Iris pigment epithelial cell (primary cell): ENCODE measurements around the gene C1QTNF8.

ENCODE experiments used
- DNase-seq: peaks from one replicate; pipeline ENCODE4 v3.0.0-alpha.2; 2011; ENCODE audit warnings: low read depth

The C1QTNF8 gene

GRCh38 chr16:1060416-1061340, 35.4 kb downstream of the C1QTNF8 start:
- DNase-seq = no peak

GRCh38 chr16:1059310-1059709, 36.7 kb downstream of the C1QTNF8 start:
- DNase-seq = no peak

- DNase-seq = no peak
Observed at GRCh38 chr16:1058216-1058615, 37.8 kb downstream of the C1QTNF8 start.

GRCh38 chr16:1057252-1057932, 38.7 kb downstream of the C1QTNF8 start:
- no peak for DNase-seq

DNA sequence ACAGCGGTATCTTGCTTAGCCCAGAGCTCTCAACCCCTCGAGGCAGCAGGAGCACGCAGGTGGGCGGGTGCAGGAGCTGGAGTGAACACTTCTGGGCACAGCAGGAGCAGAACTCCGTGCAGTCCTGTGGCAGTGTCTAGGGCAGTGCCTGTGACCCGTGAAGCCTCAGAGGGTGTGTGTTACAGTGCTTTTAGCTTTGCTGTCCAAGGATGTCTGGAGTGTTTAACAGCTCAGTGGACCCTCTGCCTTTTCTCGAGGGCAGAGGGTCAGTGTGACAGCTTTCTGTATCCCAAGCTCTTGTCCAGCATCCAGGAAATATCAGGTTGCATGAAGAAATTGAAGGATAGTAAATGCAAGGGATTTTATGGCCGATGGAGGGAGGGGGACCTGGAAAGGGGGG, 39.8 kb downstream of the C1QTNF8 start:
- no peak for DNase-seq

- no peak for DNase-seq
Observed at GRCh38 chr16:1055557-1055924, 40.5 kb downstream of the C1QTNF8 start.

- DNase-seq = peak; percentile 49
Observed at GRCh38 chr16:1054660-1055556, 41.1 kb downstream of the C1QTNF8 start.

DNA sequence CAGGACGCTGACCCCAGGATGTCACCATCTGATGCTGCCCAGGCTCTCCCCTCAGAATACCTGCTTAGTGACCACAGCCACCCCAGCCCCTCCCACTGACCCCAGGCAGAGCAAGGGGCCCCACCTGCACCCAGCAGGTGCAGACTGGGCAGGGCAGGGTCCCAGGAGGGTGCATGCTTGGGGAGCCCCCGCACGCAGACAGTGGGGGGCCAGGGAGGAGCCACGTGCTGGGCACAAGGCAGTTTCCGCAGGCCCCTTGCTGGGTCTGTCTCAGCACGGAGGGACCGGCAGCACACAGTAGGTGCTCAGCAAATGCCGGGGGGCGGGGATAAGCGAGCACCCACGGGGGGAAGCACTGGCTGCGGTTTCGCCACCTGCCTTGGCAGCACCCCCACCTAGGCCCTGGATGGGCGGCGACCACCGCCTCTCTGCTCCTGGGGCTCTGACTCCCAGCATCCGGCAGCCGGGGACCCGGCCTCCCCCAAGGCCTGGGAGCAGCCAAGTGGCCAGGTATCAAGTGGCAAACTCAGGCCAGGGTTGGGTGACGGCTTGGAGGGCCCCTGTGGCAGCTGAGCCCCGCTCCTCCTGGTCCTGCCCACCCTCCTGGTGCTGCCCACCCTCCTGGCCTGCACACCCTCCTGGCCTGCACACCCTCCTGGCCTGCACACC, 42.2 kb downstream of the C1QTNF8 start:
- DNase-seq = no peak

DNA sequence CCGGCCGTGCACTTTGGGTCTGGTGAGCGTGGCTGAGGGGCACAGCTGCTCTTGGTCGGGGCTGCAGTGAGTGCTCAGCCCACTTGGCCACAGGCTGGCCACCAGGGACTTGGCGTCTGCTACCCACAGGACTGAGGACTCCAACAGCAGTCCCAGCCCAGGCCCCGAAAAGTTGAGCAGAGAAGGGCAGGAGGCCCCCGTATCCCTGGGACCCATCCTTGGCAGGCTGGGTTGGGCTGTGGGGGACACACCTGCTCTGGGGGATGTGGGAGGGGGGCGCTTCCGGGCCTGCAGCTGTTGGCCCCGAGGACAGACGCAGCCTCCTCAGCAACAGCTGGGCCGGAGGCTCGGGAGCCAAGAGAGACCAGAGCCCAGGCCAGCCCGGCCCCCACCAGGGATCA, 42.9 kb downstream of the C1QTNF8 start:
- DNase-seq = no peak

- no peak for DNase-seq
Observed at GRCh38 chr16:1052721-1053120, 43.3 kb downstream of the C1QTNF8 start.

DNA sequence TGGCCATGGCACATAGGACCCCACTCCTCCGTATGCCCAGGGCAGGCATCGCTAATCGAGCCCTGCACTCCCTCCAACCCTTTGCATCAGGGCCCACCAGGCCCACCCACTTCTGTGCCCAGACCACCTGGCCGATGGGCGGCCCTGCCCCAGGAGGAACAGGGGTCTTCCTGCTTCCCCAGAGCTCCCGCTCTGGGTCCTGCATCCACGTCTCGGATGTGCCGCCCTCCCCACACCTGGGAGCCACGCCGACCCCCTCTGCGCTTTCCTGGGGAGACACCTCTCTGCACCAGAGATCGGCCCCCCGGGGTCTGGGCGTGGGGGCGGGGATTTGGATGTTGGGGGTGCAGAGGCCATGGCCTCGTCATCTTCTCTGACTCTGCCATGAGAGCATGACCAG, 44.6 kb downstream of the C1QTNF8 start:
- DNase-seq = no peak

DNA sequence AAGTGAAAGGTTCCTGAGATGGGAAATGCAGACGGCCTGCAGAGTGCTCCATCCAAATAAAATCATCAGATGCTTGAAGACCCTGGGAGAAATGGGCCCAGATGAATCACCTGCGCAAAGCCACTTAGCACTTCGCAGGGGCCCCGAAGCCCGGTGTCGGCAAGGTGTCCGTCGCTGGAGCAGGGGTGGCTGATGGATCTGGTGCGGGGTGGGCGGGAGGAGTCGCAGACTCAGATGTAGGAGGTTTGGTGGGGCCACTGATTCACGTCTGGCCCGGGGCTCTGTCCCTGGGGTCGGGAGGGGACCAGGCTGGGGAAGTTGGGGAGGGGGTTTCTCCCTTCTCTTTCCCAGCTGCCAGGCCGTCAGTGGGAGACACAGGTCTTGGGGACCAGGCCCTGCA, 45.1 kb downstream of the C1QTNF8 start:
- no peak for DNase-seq

- no peak for DNase-seq
Observed at GRCh38 chr16:1050516-1050915, 45.5 kb downstream of the C1QTNF8 start.

GRCh38 chr16:1049976-1050247, 46.1 kb downstream of the C1QTNF8 start:
- DNase-seq = no peak

DNA sequence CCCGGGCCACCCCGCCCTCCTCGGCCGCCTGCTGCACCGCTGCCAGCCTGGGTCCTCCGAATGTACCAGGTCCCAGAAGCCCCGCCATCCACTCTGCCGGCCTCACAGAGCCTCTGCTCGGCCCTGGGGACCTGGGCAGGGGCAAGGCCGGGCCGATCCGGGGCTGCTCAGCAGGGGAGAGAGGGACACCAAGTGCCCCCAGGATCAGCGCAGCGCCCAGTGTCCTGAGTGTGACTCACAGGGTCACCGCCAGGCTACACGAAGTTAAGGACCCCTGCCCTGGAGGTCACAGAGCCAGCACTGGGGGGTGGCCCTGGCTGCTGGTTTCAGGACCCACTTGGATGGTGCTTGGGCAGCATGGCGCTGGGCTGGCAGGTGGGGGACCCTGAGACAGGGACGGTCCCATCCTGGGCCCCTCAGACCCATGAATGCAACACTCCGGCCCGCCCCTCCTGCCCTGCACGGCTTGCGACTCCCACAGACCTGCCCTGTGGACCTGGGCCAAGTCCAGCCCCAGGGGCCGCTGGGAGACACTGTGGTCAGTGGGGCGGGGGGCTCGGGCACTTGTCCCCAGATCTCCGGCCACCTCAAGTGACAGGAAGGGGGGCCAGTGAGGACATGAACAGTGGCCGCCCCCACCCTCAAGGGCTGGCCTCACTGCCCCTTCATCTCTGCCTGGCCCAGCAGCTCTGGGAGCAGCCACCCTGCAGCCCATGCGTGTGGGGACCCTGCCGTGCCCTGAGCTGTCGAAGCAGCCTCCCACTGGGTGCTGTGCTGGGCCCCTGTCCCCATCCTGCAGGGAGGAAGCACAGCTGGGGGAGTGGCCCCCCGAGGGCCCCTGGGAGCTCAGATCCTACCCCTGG, 46.7 kb downstream of the C1QTNF8 start:
- DNase-seq = no peak

DNA sequence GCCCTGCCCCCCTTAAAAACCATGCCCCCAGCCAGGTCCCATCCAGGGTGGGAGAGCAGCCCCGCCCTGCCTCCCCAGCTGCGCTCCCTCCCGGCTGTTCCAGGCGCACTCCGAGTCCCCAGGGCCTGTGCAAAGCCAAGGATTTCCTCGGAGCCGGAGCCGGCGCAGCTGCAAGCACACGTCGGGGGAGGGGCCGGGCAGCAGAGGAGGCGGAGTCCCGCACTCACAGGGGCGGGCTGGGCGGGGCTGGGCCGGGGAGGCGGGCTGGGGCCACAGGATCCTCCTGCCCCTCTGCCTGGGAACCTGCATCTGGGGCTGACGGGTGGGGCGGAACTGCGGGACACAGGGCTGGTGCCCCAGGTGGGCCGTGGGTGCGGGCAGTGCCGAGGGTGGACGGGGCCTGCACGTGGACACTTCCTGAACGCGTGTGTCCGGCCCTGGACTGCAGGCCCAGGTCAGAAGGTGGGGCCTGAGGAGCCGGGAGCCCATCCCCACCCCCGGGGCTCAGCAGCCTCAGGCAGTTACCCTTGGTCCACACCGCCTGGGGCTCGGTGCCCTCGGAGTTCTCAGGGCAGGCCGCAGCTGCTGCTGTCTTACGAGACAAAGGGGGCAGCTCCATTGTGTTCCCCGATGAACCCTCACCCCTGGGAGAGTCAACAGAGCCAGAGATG, 47.5 kb downstream of the C1QTNF8 start:
- DNase-seq = peak; percentile 63

DNA sequence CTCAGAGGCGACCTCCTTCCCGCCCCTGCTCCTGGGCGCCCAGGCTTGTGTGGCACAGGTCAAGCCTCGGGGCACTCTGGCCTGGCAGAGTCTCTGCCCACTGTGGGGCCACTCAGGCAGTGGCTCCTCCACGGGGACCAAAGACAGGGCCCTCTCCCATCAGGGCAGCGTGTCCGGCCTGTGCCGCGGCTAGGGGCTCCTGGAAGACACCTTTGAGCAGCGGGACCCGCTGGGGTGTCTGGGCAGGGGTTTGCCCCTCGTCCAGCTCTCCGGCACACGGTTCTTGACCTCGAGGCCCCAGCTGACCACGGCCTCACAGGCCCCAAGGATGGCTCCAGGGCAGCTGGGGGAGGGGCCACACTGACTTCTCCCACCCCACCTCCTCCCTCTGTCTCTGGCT, 48.2 kb downstream of the C1QTNF8 start:
- no peak for DNase-seq

- no peak for DNase-seq
Observed at GRCh38 chr16:1047123-1047522, 48.9 kb downstream of the C1QTNF8 start.

DNA sequence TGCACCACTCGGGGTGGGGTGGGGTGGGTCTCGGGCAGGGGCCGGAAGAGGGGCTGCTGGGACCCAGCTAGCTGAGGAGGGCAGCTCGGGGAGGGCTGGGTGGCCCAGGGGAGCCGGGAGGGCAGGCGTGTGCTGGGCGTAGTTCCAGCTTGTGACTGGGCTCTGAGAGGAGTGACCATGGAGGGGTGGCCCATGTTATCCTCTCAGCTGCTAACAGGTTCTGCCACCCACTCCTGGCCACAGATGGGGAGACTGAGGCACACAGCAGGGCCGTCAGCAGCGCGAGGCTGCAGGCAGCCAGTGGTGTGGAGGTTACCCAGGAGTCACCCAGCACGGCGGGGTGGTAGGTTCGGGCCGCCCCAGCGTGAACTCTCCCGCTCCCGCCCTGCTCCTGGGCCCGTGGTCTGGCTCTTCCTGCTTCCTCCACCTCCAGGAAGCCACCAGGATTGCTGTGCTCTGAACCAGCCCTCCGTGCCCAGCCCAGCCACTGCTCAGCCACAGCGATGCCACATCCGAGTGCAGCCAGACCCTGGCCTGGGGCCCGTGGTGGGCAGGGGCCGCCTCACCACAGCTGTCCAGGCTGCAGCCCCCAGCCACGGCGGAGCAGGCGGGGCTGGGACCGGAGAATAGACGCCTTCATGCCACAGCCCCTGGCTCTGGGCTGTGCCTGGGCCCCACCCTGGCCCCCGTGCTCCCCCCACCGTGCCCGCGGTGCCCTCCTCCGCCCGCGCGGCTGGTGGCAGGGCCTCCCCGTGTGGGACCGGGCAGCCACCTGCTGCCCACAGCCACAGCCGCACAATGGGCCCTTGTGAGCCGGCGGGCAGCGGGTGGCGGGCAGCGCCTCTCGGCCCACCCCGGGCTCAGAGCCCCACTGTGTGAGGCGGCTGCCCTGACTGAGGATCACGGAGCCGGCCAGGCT, 49.8 kb downstream of the C1QTNF8 start:
- no peak for DNase-seq
